HG02678 (cell line): Measurements from ENCODE around the gene B4GALT4.
A peak's percentile ranks its signal among the peaks of the same experiment; 100 is the strongest.
"Not testable (repeated sequence)": the region's sequence is repeated elsewhere in the genome, so short reads cannot be mapped to it uniquely, and the experiment has no call there.

Experiments
- ATAC-seq: cut with Tn5 transposase; IDR thresholded peaks from one replicate; pipeline ENCODE4 v1.9.1; 2021; ENCODE audit warnings: mild to moderate bottlenecking, moderate library complexity; ENCODE audit not compliant: unreplicated experiment

B4GALT4 gene

GRCh38 chr3:119206611-119207511, 33.8 kb downstream of the B4GALT4 start:
- peak; percentile 45 for ATAC-seq

- ATAC-seq = no peak
These were observed 35.0 kb downstream of the B4GALT4 start for GRCh38 chr3:119205685-119206084.

DNA sequence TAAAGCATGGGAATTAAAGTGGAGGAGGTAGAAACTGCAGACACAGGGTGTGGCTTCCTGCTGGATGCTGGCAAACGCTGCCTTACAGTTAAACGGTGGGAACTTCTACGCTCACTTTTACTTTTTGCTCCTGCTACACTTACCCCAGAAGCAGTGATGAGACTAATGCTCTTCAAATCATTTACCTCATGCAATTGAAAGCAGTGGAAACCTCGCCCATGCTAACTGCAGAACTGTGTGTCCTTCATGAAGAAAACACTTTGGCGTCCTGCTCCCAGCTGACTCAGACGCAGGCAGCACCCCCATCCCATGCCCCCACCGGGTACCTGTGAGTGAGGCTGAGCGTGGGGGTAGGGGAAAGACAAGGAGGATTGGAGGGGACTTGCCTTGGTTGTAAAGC, 35.5 kb downstream of the B4GALT4 start:
- ATAC-seq = no peak

- no peak for ATAC-seq
These were observed 44.8 kb downstream of the B4GALT4 start for GRCh38 chr3:119195911-119196310.

GRCh38 chr3:119195151-119195476, 45.6 kb downstream of the B4GALT4 start:
- no peak for ATAC-seq

DNA sequence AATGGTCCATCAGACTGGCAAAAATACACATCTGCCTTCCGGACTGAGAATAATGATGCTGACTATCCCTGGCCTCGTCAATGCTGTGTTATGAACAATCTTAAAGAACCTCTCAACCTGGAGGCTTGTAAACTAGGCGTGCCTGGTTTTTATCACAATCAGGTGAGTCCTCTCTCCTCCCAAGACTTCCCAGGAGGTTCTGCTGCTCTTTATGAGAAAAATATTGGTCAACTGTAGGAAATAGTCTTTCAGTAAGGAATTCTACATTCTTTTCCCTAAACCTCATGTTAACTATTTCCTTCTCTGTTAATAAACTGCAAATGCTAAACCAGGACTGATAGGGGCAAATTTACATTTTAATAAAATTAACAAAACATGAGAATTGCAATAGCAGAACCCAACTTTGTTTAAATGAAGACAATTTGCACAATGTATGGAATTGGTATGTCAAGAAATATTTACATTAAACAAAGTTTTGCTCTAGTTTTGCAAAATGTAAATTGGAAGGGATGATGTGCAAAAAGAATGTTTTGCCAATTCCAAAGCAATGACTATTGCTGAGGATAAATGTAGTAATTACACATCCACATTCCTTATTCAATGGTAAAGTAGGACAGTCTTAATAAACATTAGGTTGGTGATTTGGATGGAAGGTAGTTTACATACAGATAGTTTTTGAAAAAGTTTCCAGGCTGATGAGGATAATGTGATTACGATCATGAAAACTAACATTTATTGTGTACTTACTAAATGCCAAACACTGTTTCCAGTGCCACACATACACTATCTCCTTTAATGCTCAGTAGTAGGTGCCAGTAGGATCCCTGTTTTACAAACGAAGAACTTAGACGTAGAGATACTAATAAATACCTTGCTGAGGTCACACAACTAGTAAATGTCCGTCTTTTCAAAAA, 46.2 kb downstream of the B4GALT4 start:
- no peak for ATAC-seq

DNA sequence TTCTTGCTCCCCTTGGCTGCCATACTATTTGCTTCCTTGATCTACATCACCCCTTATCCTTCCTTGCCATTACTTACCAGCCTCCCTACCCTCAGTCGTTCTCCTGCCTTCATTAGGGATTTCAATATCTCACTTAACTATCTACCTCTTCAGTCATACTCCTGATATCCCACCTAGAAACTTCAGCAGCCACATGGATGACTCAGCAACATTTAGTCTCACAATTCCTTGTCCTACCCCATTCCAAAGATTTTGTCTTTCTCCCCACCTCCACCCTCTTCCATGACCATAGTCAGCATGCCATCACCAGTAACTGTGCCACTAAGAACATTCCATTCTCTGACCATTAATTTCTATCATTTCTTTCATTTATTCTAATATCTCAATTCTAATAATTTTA, 48.9 kb downstream of the B4GALT4 start:
- no peak for ATAC-seq

- ATAC-seq = no peak
These were observed 53.4 kb downstream of the B4GALT4 start for GRCh38 chr3:119187266-119187665.

DNA sequence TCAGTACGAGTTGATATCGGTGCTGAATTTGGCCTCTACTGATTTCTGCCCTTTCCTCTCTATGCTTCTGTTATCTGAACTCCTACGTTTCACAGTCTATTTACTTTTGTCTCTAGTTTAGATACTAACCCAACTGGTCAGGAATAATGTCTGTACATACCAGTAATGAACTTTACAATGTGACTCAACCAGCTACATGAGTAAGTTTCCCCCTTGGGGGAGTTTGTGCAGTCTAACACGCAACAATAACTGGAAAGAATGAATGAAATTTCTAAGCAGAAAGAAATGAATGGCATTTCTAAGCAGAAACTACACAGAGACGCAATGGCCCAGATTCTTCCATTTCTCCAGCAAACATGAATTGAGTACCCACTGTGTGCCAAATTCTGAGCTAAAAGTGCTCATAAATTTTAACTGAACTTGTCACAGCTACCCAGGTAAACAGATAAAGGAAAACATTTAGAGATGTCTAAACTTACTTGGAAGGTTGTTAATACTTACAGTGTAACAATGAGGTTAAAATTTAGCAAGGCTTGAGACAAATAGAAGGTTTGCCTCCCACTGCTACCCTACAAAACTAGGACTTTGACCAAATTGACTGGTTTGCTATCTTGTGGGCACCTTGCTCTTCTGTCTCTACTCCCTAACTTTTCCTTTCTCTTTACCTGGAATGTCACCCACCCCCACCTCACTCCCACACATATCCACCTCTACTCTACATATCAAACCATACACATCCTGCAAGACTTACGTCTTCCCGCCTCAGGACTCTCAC, 55.7 kb downstream of the B4GALT4 start:
- ATAC-seq = no peak

GRCh38 chr3:119184111-119184510, 56.6 kb downstream of the B4GALT4 start:
- ATAC-seq = no peak

- no peak for ATAC-seq
These were observed 58.9 kb downstream of the B4GALT4 start for GRCh38 chr3:119181765-119182164.

DNA sequence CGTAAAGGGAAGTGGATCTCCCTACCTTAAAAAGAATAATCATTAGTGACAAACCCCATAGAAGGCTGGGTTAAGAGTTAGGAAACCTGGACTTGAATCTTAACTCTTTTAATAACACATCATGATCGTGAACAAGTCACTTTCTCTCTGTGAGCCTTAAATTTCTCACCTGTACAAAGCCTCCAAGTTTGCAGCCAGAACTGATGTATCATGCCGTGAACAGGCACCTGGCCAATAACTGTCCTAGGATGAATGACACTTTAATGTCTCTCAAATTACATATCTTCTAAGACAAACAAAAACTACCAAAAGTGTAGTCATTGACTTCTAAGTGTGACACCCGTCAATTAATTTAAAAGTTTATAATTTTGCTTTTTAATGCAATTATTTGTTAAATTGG, 63.4 kb downstream of the B4GALT4 start:
- no peak for ATAC-seq

DNA sequence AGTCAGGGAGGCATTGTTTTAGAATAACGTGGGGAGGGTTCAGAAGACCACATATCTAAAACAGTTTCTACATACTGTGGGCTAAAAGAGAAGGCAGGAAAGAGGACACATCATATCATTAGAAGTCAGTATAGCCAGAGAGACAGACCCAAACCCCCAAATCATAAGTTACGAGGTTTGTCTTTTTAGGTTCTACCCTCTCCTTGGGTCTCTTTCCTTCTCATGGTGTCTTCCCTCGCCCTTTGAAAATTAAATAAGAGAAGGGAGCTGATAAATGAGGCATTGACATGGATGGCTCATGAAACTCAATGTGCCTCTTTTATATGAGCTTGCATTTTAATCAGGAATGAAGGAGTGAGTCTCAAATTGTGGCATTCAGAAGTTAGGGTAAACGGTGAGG, 63.9 kb downstream of the B4GALT4 start:
- ATAC-seq = no peak

DNA sequence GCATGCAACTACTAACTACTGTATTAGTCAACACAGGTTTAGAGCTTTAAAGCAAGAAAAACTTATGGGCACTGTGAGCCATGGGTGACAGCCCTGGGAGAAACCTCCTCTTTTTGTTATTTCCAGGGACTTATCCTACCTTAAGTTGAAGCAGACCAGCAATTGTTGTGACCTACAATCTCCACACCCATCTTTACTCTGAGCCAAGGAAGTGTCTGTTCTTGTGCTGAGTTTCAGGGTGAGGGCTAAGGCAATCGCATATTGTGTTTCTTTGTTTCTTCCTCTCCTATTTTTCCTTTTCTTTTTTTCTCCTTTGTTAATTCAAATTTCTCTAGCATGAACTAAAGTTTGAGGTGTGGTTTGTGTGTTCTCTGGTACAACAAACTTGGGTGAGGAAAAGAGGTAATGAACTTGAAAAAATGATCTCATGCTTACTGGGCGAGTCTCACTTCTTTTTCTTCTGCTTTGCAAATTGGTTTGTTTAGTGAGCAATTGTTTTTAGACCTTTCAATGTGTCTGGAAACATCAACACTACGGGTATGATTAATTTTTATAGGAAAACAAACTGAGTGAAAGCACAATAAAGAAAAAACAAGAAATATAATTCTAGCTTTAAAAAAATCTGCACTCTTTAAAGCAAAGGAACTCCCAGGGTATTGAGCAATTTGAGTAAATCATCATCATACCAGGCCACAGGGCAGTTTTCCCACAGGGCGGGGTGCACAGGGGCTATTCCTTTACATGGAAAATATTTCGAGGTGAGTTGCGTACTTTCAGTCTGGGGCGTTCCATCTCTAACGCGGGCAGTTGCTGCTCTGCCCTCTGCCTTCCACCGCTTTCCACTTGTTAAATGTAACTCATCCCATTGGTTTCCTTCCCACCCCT, 64.6 kb downstream of the B4GALT4 start:
- no peak for ATAC-seq

DNA sequence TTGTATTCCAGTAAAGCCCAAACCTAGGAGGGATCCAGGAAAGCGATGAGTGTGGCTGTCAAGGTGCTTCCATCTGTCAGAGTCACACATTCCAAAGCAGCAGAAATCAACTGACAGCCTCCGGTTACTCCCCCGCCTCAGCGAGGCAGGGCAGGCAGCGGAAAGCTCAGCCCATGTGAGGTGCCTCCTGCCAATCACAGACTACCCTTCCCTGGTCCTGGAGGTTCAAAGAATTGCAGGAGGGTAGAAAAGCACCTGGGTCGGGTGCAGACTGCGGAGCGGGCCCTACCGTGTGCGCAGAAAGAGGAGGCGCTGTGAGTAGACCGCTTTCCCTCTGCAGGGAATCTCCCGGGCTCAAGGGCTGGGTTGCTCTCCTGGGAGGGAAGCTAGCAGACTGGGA, 67.4 kb downstream of the B4GALT4 start, which contains the start of gene UPK1B:
Gene UPK1B, plus strand, starts transcription at position 274 of the 400 bp plus-strand sequence. CDS start 13,144 bp downstream, outside the sequence.
- no peak for ATAC-seq

- no peak for ATAC-seq
These were observed 69.9 kb downstream of the B4GALT4 start for GRCh38 chr3:119170821-119171220.

- not testable (repeated sequence) for ATAC-seq
These were observed 75.9 kb downstream of the B4GALT4 start for GRCh38 chr3:119164745-119165144.
